HG03460 (cell line): Measurements from ENCODE around the gene TRIP4.
"Not testable (repeated sequence)": the region's sequence is repeated elsewhere in the genome, so short reads cannot be mapped to it uniquely, and the experiment has no call there.

ENCODE experiments used
- ATAC-seq: cut with Tn5 transposase; IDR thresholded peaks from one replicate; pipeline ENCODE4 v1.9.1; 2021; ENCODE audit not compliant: unreplicated experiment

The TRIP4 gene

GRCh38 chr15:64387562-64388168 lies at the start of gene TRIP4:
TRIP4 (plus strand) TSS chr15:64387836; CDS start chr15:64387864, 28 bp downstream.
- ATAC-seq = peak; percentile 97

GRCh38 chr15:64340355-64340754 lies 47.3 kb upstream of the TRIP4 start:
- no peak for ATAC-seq

DNA sequence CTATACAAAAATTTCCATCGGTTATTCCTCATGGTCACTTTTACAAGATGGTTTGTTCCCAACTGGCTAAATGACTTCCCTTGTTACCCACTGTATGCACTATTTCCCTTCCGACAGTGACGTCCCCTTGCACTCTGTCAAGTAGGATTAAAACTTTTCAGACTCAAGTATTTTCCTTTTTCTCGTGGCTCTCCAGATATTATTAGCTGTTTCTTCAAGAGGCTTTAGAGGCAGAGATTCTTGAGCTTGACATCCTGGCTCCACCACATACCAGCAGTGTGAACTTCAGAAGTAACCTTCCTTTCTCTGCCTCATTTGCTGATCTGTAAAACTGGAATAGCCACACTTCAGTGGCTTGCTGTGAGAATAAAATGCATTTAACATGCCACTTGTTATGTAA lies 45.7 kb upstream of the TRIP4 start:
- no peak for ATAC-seq

DNA sequence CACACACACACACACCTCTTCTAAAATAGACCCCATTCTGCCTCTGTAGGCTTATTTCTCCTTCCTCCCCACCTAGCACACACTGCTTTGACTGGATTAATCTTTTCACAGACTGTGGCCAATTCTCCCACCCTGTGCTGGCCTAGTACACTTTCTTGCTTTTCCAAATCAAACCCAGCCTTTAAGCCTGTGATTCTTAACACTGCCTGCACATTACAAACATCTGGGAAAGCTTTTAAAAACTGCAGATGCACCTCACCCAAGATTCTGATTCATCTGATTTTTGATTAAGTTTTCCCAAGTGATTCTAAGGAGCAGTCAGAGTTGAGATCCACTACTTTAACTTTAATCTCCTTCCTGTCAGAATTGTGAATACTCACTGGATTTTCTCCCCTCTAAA lies 44.4 kb upstream of the TRIP4 start:
- no peak for ATAC-seq

DNA sequence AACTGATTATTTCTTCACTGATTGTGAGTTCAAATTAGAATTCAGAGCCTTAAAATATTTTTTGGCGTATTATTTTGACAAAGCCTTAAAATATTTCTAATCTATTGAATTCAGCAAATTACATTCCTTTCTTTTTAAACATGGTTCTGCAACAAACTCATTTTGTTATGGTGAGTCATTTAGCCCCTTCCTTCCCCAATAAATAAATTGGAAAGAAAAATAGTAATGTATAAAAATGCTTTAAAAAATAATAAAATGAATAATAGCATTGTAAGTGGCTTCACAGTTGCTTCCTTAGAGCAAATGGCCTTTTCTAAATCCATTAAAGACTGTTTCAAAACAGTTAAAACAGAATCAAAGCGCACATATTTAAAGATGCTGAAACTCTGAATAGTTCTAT lies 43.8 kb upstream of the TRIP4 start:
- ATAC-seq = no peak

DNA sequence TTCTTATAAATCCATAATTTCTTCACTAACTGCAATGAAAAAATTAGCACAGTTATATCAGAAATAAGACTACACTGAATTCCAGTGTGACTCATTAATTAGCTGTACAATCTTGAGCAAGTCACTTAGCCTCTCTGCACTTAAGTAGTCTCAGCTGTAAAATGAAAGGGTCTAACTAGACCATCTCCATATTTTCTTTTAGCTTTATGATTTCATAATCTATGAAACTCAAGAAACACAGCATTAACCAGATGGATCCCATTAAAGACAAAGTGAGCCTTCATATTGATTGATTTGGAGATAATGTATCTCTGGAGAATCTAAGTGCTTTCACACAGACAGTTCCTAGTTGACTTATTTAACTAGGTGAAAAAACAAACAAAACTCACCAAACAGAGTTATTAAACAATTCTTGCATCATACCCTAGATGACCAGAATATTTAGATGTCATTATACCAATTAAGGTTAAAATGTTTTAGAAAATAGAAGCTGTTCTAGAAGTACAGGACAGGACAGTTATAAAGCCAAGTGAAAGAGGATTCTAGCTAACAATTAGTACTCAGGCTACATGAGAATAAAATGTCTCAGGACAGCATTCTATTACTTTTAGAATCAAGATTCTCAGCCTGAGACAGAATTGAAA lies 42.9 kb upstream of the TRIP4 start:
- ATAC-seq = no peak

DNA sequence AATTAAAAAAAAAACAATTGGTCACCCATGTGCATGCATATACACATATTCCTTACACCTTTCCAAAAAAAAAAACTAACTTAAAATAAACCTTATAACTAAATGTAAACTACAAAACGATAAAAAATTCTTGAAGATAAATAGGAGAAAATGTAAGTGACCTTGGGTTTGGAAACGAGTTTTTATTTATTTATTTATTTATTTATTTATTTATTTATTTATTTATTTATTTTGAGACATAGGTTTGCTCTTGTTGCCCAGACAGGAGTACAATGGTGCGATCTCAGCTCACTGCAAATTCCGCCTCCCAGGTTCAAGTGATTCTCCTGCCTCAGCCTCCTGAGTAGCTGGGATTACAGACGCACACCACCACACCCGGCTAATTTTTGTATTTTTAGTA lies 41.4 kb upstream of the TRIP4 start:
- not testable (repeated sequence) for ATAC-seq

DNA sequence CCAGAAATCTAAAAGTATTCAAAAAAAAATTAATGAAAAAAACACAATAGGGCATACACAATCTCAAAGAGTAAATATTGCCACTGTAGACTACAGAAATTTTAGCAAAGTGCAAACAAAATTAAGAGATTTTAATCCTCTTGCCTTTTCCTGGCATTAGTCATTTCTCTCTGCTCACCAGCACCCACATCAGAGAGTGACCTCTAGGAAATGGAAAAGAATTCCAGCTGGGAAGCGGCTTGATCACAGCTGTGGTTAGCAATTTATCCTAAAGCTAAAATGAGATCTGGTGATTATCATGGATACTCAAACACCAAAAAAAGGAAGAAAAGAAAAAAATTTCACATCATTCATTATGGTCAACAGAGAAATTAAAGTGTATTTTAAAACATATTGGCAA lies 39.2 kb upstream of the TRIP4 start:
- ATAC-seq = no peak

GRCh38 chr15:64349375-64349774 lies 38.3 kb upstream of the TRIP4 start:
- no peak for ATAC-seq

DNA sequence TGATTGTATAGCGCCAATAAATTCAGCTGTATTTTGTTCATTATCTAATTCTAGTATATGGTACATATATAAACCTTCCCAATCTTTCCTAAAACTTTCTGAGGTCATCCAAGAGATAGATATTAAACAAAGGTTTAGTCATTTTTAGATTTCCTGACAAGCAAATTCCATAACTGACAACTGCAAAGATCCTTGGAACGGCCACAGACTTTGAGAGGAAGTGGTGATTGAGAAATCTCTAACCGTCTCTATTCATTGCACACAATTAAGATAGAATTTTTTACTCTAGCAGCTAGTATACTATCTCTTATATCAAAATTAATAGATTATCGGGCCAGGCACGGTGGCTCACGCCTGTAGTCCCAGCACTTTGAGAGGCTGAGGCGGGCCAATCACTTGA lies 36.4 kb upstream of the TRIP4 start:
- ATAC-seq = no peak

DNA sequence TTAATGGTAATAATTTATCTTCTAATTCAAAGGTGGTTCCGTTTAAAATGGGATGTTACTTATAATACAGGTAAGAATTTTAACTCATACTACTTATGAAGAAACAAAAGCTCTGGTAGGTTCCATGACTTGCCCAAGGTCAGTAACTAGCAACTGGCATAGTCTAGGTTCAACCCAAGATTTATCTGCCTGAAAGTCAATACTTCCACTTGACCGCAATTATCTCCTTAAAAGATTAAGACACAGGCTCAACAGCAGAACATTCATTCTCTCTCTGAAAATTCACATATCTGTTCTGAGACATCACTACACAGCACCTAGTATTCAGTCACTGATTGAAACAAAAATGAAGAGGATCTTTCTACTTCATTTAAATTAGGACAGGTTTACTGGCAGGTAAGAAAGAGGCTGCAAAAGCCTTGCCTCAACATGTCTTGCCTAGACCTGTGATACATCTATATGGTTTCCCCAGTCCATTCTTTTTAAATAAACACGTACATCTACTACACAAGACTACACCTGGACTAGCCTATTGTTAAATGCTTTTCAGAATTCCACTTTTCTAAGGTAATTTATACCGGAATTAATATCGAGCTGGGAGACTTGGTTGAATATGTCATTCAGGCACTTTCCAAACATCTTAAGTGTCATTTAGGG lies 32.8 kb upstream of the TRIP4 start:
- ATAC-seq = no peak

GRCh38 chr15:64355348-64355943 lies 32.2 kb upstream of the TRIP4 start:
- peak; percentile 18 for ATAC-seq

- ATAC-seq = peak; percentile 97
These were observed 31.5 kb upstream of the TRIP4 start, which contains the start of gene CSNK1G1 for GRCh38 chr15:64355944-64356709. CSNK1G1 (minus strand) TSS chr15:64356173; CDS start chr15:64300499, 55,674 bp downstream.

DNA sequence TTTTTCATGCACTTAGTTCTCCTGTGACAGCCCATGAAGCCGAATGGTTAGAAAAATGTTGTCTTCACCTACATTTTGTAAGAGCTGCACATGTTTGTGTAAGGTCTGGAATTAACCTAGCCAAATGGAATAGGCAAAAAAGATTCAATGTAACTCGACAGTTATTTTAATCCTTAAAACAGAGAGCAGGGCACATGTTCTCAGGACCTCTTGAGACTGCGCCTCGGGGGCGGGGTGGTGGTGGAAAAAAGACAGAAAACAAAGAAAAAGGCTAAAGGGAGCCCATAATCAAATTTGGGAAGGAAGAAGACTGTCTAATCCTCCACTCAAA lies 31.0 kb upstream of the TRIP4 start:
- no peak for ATAC-seq

GRCh38 chr15:64361259-64361658 lies 26.4 kb upstream of the TRIP4 start:
- ATAC-seq = no peak

DNA sequence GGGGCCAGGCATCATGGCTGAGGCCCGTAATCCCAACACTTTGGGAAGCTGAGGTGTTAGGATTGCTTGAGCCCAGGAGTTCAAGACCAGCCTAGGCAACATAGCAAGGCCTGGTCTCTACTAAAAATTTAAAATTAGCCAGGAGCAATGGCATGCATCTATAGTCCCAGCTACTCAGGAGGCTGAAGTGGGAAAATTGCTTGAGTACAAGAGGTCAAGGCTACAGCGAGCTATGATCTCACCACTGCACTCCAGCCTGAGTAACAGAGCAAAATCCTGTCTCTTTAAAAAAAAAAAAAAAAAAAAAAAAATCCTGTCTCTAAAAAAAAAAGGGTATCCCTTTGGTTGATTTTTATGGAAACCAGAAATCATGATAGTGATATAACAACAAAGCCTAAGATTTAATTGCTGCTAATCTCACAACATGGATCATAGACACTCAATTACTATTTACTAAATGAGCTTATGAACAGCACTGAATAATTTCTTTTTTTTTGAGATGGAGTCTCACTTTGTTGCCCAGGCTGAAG lies 18.5 kb upstream of the TRIP4 start:
- no peak for ATAC-seq

DNA sequence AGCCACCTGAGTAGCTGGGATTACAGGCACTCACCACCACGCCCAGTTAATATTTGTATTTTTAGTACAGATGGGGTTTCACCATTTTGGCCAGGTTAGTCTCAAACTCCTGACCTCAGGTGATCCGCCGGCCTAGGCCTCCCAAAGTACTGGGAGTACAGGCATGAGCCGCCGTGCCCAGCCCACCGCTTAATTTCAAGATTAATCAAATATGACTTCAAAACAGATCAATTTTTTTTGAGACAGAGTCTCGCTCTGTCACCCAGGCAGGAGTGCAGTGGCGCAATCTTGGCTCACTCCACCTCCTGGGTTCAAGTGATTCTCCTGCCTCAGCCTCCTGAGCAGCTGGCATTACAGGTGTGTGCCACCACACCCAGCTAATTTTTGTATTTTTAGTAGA lies 16.3 kb upstream of the TRIP4 start:
- not testable (repeated sequence) for ATAC-seq

GRCh38 chr15:64373360-64373759 lies 14.3 kb upstream of the TRIP4 start:
- no peak for ATAC-seq

DNA sequence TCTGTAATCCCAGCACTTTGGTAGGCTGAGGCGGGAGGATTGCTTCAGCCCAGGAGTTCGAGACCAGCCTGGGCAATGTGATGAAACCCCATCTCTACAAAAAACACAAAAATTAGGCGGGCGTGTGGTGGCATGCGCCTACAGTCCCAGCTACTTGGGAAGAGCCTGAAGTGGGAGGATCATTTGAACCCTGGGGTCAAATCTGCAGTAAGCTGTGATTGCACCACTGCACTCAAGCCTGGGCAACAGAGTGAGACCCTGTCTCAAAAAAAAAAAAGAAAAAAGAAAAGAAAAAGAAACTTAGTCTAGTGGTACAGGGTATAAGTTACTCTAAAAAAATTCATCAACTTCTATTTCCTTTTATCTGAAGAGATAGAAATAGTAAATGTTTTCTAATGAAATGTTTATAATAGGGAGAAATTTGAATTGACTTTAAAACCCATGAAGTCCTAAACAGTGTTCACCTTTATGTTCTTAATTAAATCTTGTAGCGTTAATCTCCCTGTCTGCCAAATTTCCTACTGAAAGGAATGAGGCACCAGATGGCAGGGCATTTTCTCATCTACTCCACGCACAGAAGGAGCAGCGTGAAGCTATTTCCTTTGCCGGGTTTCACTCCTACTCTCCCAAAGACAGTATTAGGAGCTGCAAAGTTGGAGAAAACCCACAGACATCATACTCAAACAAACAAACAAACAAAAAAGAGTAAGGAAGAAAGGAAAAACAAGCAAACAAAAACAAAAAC lies 8.2 kb upstream of the TRIP4 start:
- ATAC-seq = no peak

- ATAC-seq = not testable (repeated sequence)
These were observed 7.3 kb upstream of the TRIP4 start for GRCh38 chr15:64380130-64380870.
